PFSK-1 (cell line): ENCODE data around the gene TRIM33.

Experiments
- FOXP2 ChIP-seq: optimal IDR thresholded peaks from 2 replicates; pipeline ENCODE3; 2011; ENCODE audit warnings: borderline replicate concordance, control low read depth, inconsistent platforms; ENCODE audit not compliant: insufficient read depth; ENCODE audit errors: extremely low read length, extremely low read depth
- POLR2AphosphoS5 ChIP-seq: IDR thresholded peaks from 2 replicates; pipeline ENCODE4 v1.6.1; 2012; ENCODE audit warnings: low read depth, mild to moderate bottlenecking, control low read depth, low read length, moderate library complexity
- SIN3A ChIP-seq: IDR thresholded peaks from 2 replicates; pipeline ENCODE4 v1.6.1; 2012; ENCODE audit warnings: mild to moderate bottlenecking, low read length, moderate library complexity, borderline replicate concordance; ENCODE audit not compliant: insufficient read depth
- TAF1 ChIP-seq: IDR thresholded peaks from 2 replicates; pipeline ENCODE4 v1.6.1; 2012; ENCODE audit warnings: low read length, control low read depth, borderline replicate concordance; ENCODE audit not compliant: insufficient read depth
- TF ChIP-seq, protein P1 (sequence below), 2 experiments: IDR thresholded peaks; 2 replicates each; pipeline versions ENCODE4 v1.6.1 to v1.8.0; 2011 to 2012; ENCODE audit warnings: low read depth in 2 of 2, low read length in 2 of 2, control low read depth in 1 of 2, inconsistent platforms in 1 of 2, mild to moderate bottlenecking in 1 of 2, moderate library complexity in 1 of 2; ENCODE audit not compliant: insufficient read depth in 1 of 2

Gene TRIM33

GRCh38 chr1:114552106-114552639, 41.2 kb upstream of the TRIM33 start:
- TF ChIP-seq FOXP2 (no peak), TAF1 (no peak), SIN3A (no peak), POLR2AphosphoS5 (no peak)
- TF ChIP-seq, protein P1, sequence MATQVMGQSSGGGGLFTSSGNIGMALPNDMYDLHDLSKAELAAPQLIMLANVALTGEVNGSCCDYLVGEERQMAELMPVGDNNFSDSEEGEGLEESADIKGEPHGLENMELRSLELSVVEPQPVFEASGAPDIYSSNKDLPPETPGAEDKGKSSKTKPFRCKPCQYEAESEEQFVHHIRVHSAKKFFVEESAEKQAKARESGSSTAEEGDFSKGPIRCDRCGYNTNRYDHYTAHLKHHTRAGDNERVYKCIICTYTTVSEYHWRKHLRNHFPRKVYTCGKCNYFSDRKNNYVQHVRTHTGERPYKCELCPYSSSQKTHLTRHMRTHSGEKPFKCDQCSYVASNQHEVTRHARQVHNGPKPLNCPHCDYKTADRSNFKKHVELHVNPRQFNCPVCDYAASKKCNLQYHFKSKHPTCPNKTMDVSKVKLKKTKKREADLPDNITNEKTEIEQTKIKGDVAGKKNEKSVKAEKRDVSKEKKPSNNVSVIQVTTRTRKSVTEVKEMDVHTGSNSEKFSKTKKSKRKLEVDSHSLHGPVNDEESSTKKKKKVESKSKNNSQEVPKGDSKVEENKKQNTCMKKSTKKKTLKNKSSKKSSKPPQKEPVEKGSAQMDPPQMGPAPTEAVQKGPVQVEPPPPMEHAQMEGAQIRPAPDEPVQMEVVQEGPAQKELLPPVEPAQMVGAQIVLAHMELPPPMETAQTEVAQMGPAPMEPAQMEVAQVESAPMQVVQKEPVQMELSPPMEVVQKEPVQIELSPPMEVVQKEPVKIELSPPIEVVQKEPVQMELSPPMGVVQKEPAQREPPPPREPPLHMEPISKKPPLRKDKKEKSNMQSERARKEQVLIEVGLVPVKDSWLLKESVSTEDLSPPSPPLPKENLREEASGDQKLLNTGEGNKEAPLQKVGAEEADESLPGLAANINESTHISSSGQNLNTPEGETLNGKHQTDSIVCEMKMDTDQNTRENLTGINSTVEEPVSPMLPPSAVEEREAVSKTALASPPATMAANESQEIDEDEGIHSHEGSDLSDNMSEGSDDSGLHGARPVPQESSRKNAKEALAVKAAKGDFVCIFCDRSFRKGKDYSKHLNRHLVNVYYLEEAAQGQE (IDR thresholded peaks at IDR 0.05; ENCODE audit: insufficient read depth in 1 of 2, low read depth in 2 of 2, low read length in 2 of 2): no peak

DNA sequence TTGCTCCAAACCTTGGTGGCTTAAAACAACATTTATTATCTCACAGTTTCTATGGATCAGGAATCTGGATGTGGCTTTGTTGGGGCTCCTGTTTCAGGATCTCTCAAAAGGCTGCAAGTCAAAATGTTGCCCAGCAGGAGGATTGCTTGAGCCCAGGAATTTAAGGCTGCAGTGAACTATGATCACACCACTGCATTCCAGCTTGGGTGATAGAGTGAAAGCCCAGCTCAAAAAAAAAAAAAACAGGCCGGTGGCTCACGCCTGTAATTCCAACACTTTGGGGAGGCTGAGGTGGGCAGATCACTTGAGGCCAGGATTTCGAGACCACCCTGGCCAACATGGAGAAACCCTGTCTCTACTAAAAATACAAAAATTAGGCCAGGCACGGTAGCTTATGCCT, 40.4 kb upstream of the TRIM33 start:
- no peak for TF ChIP-seq TAF1
- TF ChIP-seq FOXP2: no peak
- TF ChIP-seq, protein P1 (IDR thresholded peaks at IDR 0.05; ENCODE audit: insufficient read depth in 1 of 2, low read depth in 2 of 2, low read length in 2 of 2): no peak
- TF ChIP-seq SIN3A: no peak
- TF ChIP-seq POLR2AphosphoS5: no peak

DNA sequence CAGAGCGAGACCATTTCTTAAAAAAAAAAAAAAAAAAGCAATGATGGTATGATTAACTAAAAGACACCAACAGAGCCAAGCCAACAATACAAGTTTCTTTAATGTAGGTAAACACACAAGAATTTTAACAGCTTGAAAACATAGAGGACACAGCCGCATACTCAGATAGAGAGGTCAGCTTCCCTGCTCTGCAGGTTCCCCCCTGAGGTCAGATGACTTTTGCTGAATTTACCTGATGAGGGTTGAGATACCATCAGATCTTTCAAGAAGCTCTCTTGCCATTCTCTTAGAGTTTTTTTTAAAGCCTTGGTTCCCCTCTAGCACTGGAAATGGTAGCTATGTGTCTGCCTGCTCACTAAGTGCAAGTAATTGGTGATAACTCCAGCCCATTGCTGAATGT, 39.3 kb upstream of the TRIM33 start:
- TF ChIP-seq, protein P1 (IDR thresholded peaks at IDR 0.05; ENCODE audit: insufficient read depth in 1 of 2, low read depth in 2 of 2, low read length in 2 of 2): no peak
- TF ChIP-seq POLR2AphosphoS5: no peak
- no peak for TF ChIP-seq FOXP2
- TF ChIP-seq SIN3A: no peak
- no peak for TF ChIP-seq TAF1

DNA sequence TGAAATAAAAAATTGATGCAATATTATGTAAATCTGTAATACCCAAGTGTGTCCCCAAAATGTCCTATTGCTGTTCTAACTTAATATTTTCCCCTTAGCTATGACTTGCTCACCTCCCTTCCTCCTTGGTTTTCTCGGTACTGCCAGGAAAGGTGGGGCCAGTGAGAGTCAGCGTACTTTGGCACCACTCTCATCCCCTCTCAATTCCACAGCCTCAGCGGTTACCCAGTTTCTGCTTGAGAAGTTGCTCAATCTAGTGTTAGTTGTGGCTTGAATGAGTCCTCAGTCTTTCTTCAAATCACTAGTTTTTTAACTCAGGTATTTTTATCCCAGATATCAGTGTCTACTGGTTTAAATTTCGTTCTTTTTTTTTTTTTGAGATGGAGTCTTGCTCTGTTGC, 38.1 kb upstream of the TRIM33 start:
- no peak for TF ChIP-seq FOXP2
- TF ChIP-seq SIN3A: no peak
- TF ChIP-seq, protein P1 (IDR thresholded peaks at IDR 0.05; ENCODE audit: insufficient read depth in 1 of 2, low read depth in 2 of 2, low read length in 2 of 2): no peak
- TF ChIP-seq TAF1: no peak
- no peak for TF ChIP-seq POLR2AphosphoS5

DNA sequence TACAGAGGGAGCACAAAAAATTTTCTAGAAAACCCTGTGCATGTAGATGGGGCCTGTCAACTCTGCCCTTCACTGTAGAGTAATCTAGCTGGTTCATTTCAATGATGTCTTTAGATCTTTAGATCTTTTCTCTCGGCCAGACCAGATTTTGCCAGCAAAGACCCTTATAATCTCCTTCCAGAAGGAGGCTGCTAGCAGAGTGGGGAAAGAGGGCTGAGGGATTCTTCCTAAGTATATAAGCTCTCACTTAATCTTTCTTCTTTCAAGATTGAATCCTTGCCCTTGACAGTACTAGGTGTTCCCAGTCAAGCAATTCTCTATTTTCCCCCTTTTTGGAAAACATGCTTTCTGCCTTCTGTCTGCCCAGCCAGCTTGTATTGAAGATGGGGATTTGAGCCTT, 36.1 kb upstream of the TRIM33 start:
- TF ChIP-seq POLR2AphosphoS5 (no peak), SIN3A (no peak), TAF1 (no peak), FOXP2 (no peak)
- TF ChIP-seq, protein P1 (IDR thresholded peaks at IDR 0.05; ENCODE audit: insufficient read depth in 1 of 2, low read depth in 2 of 2, low read length in 2 of 2): no peak
